HG03025 (cell line): ENCODE data around the gene ANKRD49.

Source experiments
- ATAC-seq: cut with Tn5 transposase; IDR thresholded peaks from one replicate; pipeline ENCODE4 v1.9.1; 2021; ENCODE audit warnings: mild to moderate bottlenecking, moderate library complexity; ENCODE audit not compliant: unreplicated experiment, low FRiP score

ANKRD49 gene

GRCh38 chr11:94539420-94539819, 45.6 kb downstream of the ANKRD49 start:
- ATAC-seq: no peak

GRCh38 chr11:94543695-94544645, 50.2 kb downstream of the ANKRD49 start, which contains the start of gene FUT4:
Gene FUT4 (plus strand): TSS chr11:94543921. CDS start chr11:94544134, 213 bp downstream.
- ATAC-seq: peak; percentile 91

- no peak for ATAC-seq
These were observed 51.0 kb downstream of the ANKRD49 start for GRCh38 chr11:94544646-94545263.

- ATAC-seq: no peak
These were observed 51.7 kb downstream of the ANKRD49 start for GRCh38 chr11:94545264-94546161.

GRCh38 chr11:94546162-94546470, 52.3 kb downstream of the ANKRD49 start:
- no peak for ATAC-seq

- ATAC-seq: no peak
These were observed 53.1 kb downstream of the ANKRD49 start for GRCh38 chr11:94546886-94547285.

GRCh38 chr11:94549146-94549545, 55.4 kb downstream of the ANKRD49 start:
- no peak for ATAC-seq
